ENCODE data around the gene CC2D2A. TPM values are rescaled to one million over a fixed set of nuclear protein-coding genes. Genes with fewer than 3 reads are reported as not detected.

CC2D2A gene
- total RNA-seq, 2 experiments from 2014 or later = not detected

DNA sequence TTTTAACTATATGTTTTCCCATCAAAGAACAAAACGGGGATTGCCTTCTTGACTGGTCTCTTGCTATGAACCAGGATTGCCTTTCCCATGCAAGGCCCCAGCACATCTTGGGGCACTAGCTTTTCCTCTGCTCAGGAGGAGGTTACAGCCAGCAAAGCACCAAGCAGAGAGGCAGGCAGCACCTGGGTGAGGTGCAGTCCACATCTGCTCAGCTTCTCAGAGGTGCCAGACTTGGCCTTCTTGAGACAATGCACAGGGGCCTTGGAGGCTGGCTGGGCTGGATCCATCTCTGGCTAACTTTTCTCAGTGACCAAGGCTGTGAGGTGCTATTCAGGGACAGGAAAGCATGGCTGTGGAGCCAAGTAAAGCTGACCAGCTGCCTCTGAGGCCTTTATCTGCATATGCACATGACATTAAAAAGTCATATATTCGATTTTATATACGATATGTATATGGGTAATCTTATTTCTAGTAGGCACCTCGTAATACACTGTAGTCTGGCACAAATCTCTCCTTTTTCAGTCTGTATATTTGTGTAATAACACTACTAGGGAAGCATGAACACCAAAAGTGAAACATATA is 86.9 kb downstream of the CC2D2A start:
- Histone ChIP-seq H2AFZ (ENCODE audit: low read length) (no peak overlapping the region), H3K27ac (ENCODE audit: low read depth, low read length, poor library complexity, severe bottlenecking) (no peak overlapping the region), H3K4me2 (ENCODE audit: low read length) (no peak overlapping the region), H3K9me2 (ENCODE audit: insufficient read depth, low read length) (no peaks in the 10 kb centered on the region), H3K4me1 (ENCODE audit: insufficient read depth, low read length, poor library complexity, severe bottlenecking) (no peaks in the 10 kb centered on the region), H3K36me3 (ENCODE audit: insufficient read depth, low read length) (no peaks in the 10 kb centered on the region), H3K4me3 (ENCODE audit: low read depth, low read length, poor library complexity, severe bottlenecking) (no peak overlapping the region), H3K9me3 (ENCODE audit: low read length) (no peaks in the 10 kb centered on the region), H4K20me1 (ENCODE audit: insufficient read depth, low read length) (no peaks in the 10 kb centered on the region), H3K79me2 (ENCODE audit: insufficient read depth, low read depth, low read length) (no peaks in the 10 kb centered on the region)
- TF ChIP-seq, protein P1, sequence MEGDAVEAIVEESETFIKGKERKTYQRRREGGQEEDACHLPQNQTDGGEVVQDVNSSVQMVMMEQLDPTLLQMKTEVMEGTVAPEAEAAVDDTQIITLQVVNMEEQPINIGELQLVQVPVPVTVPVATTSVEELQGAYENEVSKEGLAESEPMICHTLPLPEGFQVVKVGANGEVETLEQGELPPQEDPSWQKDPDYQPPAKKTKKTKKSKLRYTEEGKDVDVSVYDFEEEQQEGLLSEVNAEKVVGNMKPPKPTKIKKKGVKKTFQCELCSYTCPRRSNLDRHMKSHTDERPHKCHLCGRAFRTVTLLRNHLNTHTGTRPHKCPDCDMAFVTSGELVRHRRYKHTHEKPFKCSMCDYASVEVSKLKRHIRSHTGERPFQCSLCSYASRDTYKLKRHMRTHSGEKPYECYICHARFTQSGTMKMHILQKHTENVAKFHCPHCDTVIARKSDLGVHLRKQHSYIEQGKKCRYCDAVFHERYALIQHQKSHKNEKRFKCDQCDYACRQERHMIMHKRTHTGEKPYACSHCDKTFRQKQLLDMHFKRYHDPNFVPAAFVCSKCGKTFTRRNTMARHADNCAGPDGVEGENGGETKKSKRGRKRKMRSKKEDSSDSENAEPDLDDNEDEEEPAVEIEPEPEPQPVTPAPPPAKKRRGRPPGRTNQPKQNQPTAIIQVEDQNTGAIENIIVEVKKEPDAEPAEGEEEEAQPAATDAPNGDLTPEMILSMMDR (conservative IDR thresholded peaks at IDR 0.05; ENCODE audit: low read length) = no peak
- TF ChIP-seq EZH2phosphoT487 (IDR thresholded peaks at IDR 0.05; ENCODE audit: borderline replicate concordance, low read depth, low read length) = no peak
- no peak for DNase-seq (ENCODE audit: low spot score)
- POLR2A ChIA-PET = no interaction called here
- CTCF ChIA-PET (ENCODE audit: unreplicated experiment) = no interaction called here
- intact Hi-C loops (cut with micrococcal nuclease; ENCODE audit: unreplicated experiment) = no loop called here
- BruUV-seq (replicated peaks) = no TSS peak

DNA sequence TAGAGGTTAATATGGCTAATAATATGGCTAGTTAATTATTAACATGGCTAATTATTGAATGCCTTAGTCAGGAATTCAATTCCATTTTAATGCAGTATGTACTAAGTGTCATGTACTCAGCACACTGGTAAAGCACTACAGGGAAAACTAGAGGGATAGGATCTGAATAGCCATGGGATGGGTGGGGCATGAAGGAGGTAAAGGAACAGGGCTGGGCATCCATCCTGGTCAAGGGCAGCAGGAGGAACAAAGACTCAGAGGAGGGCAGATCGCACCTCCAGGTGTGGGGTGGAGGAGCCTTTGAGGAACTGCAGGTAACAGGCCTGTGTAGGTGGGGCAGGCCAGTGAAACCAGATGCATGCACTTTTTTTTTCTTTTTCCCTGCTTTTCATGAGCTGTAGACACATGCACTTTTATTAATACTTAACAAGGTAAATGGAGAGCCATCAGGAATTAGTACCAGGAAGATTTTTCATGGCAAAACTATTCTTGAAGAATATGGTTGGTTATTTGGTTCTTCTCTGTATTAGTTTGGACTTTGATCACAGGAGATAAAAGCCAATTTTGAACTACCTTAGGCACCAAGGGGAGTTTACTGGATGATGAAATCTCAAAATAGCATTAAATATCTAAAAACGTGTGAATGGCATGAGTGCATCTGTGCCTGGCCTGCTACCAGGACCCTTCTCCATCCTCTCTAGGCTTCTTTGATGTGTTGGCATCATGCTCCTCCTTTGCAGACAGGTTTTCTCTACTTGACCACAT is 88.3 kb downstream of the CC2D2A start:
- ChIA-PET CTCF (ENCODE audit: unreplicated experiment) (no interaction called here), POLR2A (interaction anchor here (0.6 kb wide), 1 partner anchor 35 kb away, joined by 3 read pairs; no protein-coding TSS in a partner anchor)
- TF ChIP-seq EZH2phosphoT487 (IDR thresholded peaks at IDR 0.05; ENCODE audit: borderline replicate concordance, low read depth, low read length) = no peak
- TF ChIP-seq, protein P1 (conservative IDR thresholded peaks at IDR 0.05; ENCODE audit: low read length) = no peak
- intact Hi-C loops (cut with micrococcal nuclease; ENCODE audit: unreplicated experiment) = no loop called here
- Histone ChIP-seq H3K36me3 (ENCODE audit: insufficient read depth, low read length) (no peaks in the 10 kb centered on the region), H3K27ac (ENCODE audit: low read depth, low read length, poor library complexity, severe bottlenecking) (no peak overlapping the region), H2AFZ (ENCODE audit: low read length) (no peak overlapping the region), H3K4me3 (ENCODE audit: low read depth, low read length, poor library complexity, severe bottlenecking) (no peak overlapping the region), H4K20me1 (ENCODE audit: insufficient read depth, low read length) (no peaks in the 10 kb centered on the region), H3K4me1 (ENCODE audit: insufficient read depth, low read length, poor library complexity, severe bottlenecking) (no peaks in the 10 kb centered on the region), H3K4me2 (ENCODE audit: low read length) (no peak overlapping the region), H3K9me3 (ENCODE audit: low read length) (no peaks in the 10 kb centered on the region), H3K9me2 (ENCODE audit: insufficient read depth, low read length) (no peaks in the 10 kb centered on the region), H3K79me2 (ENCODE audit: insufficient read depth, low read depth, low read length) (no peaks in the 10 kb centered on the region)
- DNase-seq (ENCODE audit: low spot score) = no peak
- no TSS peak for BruUV-seq (replicated peaks)

DNA sequence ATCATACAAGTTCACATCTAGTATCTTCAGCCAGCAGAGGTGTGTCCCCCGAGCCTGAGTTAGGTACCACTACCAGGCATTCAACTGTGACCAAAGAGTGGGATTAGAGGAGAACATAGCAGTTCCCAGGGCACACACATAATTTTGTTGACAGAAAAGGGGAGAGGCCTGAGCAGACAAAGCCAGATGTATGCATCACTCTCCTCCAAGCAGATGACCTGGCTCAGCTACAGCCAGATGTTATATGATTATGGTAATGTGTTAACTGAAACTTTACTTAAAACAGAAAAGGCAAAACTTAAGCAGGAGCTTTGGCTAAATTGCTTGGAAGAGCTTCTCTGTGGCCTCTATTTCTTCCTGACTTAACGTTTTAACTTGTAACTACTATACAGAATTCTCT is 88.9 kb downstream of the CC2D2A start:
- CTCF ChIA-PET (ENCODE audit: unreplicated experiment) = no interaction called here
- intact Hi-C loops (cut with micrococcal nuclease; ENCODE audit: unreplicated experiment) = no loop called here

More for the DNA sequence above, 88.9 kb downstream of the CC2D2A start:
- Histone ChIP-seq H3K4me3 (ENCODE audit: low read depth, low read length, poor library complexity, severe bottlenecking) (no peak overlapping the region), H3K4me1 (ENCODE audit: insufficient read depth, low read length, poor library complexity, severe bottlenecking) (no peaks in the 10 kb centered on the region), H3K9me3 (ENCODE audit: low read length) (no peaks in the 10 kb centered on the region), H3K36me3 (ENCODE audit: insufficient read depth, low read length) (no peaks in the 10 kb centered on the region), H2AFZ (ENCODE audit: low read length) (no peak overlapping the region), H3K4me2 (ENCODE audit: low read length) (no peak overlapping the region), H3K9me2 (ENCODE audit: insufficient read depth, low read length) (no peaks in the 10 kb centered on the region), H4K20me1 (ENCODE audit: insufficient read depth, low read length) (no peaks in the 10 kb centered on the region), H3K79me2 (ENCODE audit: insufficient read depth, low read depth, low read length) (no peaks in the 10 kb centered on the region), H3K27ac (ENCODE audit: low read depth, low read length, poor library complexity, severe bottlenecking) (no peak overlapping the region)
- no peak for DNase-seq (ENCODE audit: low spot score)
- TF ChIP-seq, protein P1 (conservative IDR thresholded peaks at IDR 0.05; ENCODE audit: low read length) = no peak
- no peak for TF ChIP-seq EZH2phosphoT487 (IDR thresholded peaks at IDR 0.05; ENCODE audit: borderline replicate concordance, low read depth, low read length)
- BruUV-seq (replicated peaks) = no TSS peak
- POLR2A ChIA-PET = interaction anchor here (0.6 kb wide), 1 partner anchor 35 kb away, joined by 3 read pairs; no protein-coding TSS in a partner anchor
